Panc1 (cell line): ENCODE measurements around the gene FAM227B. TPM values are rescaled to one million over a fixed set of nuclear protein-coding genes. Genes with fewer than 3 reads are reported as not detected.

Source experiments
- ATAC-seq: fragments of 200-7000 bp; cut with Tn5 transposase; 2 replicates; pipeline ENCODE4 v1.9.1; 2020; ENCODE audit warnings: mild to moderate bottlenecking, moderate library complexity
- BruUV-seq: library from RNA; stranded (reverse); fragments of 400-500 nt; replicated peaks from 2 replicates; lab custom pipeline; 2021; lab: Mats Ljungman, UMichigan
- CTCF ChIA-PET: fragments of 300-600 bp; sonication (Branson Sonifier 250); formaldehyde crosslinking; loops from one replicate; lab custom pipeline; 2022; ENCODE audit warnings: antibody characterized with exemption; lab: Charles Lee
- POLR2A ChIA-PET: fragments of 300-600 bp; sonication (Branson Sonifier 250); formaldehyde crosslinking; loops from one replicate; lab custom pipeline; 2022; ENCODE audit warnings: antibody characterized with exemption; lab: Charles Lee
- DNase-seq: peaks from one replicate; pipeline ENCODE4 v3.0.0-alpha.2; 2010; ENCODE audit warnings: low read depth, low spot score
- H3K27ac ChIP-seq: 2 replicates; pipeline ENCODE4 v1.5.1; 2011; ENCODE audit warnings: mild to moderate bottlenecking, low read length, inconsistent platforms
- H3K27me3 ChIP-seq: fragments of 200-500 bp; sonication (Bioruptor generic); 2 replicates; pipeline ENCODE4 v1.6.0; 2014; ENCODE audit warnings: low read length, inconsistent platforms; ENCODE audit not compliant: control insufficient read depth, insufficient read depth
- H3K36me3 ChIP-seq: fragments of 200-500 bp; sonication (Bioruptor generic); 2 replicates; pipeline ENCODE4 v1.5.1; 2014; ENCODE audit warnings: inconsistent platforms, mild to moderate bottlenecking, low read length, moderate library complexity; ENCODE audit not compliant: control insufficient read depth, insufficient read depth
- H3K4me1 ChIP-seq: 2 replicates; pipeline ENCODE4 v1.5.1; 2011; ENCODE audit warnings: inconsistent platforms, mild to moderate bottlenecking, low read length, moderate library complexity; ENCODE audit not compliant: control insufficient read depth, insufficient read depth
- H3K4me3 ChIP-seq, 2 experiments: 2 replicates each; pipeline ENCODE4 v1.5.1; 2011 to 2012; ENCODE audit warnings: low read depth in 2 of 2, low read length in 2 of 2, mild to moderate bottlenecking in 2 of 2, inconsistent platforms in 1 of 2, moderate library complexity in 1 of 2
- H3K9me3 ChIP-seq: fragments of 200-500 bp; sonication (Bioruptor generic); 2 replicates; pipeline ENCODE4 v1.5.1; 2014; ENCODE audit warnings: low read depth, mild to moderate bottlenecking, inconsistent platforms, low read length, moderate library complexity; ENCODE audit not compliant: control insufficient read depth, insufficient read depth
- POLR2AphosphoS5 ChIP-seq: IDR thresholded peaks from 2 replicates; pipeline ENCODE4 v1.6.1; 2012; ENCODE audit warnings: mild to moderate bottlenecking, low read depth, low read length, moderate library complexity
- SIN3A ChIP-seq: IDR thresholded peaks from 2 replicates; pipeline ENCODE4 v1.6.1; 2012; ENCODE audit warnings: low read depth, mild to moderate bottlenecking, low read length, moderate library complexity, borderline replicate concordance; ENCODE audit not compliant: insufficient read depth
- TCF7L2 ChIP-seq: IDR thresholded peaks from 2 replicates; pipeline ENCODE4 v1.6.1; 2011; ENCODE audit warnings: mild to moderate bottlenecking, low read depth, low read length, inconsistent platforms
- in situ Hi-C: cut with HindIII; loops from 2 replicates; pipeline ENCODE4 v1.10.0; 2016; ENCODE audit warnings: low sequenced_read_pairs, low pct_unique_long_range_greater_than_20kb
- intact Hi-C: fragments of 100-400 bp; cut with micrococcal nuclease; formaldehyde crosslinking; loops from one replicate; pipeline ENCODE4 v1.10.0; 2022; ENCODE audit not compliant: unreplicated experiment
- total RNA-seq: library from RNA; stranded (reverse); gene quantifications from one replicate; pipeline ENCODE4 v1.2.1, GENCODE V29; 2021; ENCODE audit not compliant: unreplicated experiment
- TF ChIP-seq, protein P1 (sequence below), 2 experiments: IDR thresholded peaks; 2 replicates each; pipeline ENCODE4 v1.6.1; 2011 to 2012; ENCODE audit warnings: low read depth in 2 of 2, control low read depth in 1 of 2, low read length in 1 of 2, mild to moderate bottlenecking in 1 of 2, moderate library complexity in 1 of 2; ENCODE audit not compliant: insufficient read depth in 1 of 2
- TF ChIP-seq, protein P2 (sequence below): fragments of 450-650 bp; IDR thresholded peaks from 2 replicates; pipeline ENCODE4 v1.5.1; 2017; ENCODE audit warnings: mild to moderate bottlenecking

Gene FAM227B
- total RNA-seq, 1 experiment from 2014 or later: 1.2 TPM

DNA sequence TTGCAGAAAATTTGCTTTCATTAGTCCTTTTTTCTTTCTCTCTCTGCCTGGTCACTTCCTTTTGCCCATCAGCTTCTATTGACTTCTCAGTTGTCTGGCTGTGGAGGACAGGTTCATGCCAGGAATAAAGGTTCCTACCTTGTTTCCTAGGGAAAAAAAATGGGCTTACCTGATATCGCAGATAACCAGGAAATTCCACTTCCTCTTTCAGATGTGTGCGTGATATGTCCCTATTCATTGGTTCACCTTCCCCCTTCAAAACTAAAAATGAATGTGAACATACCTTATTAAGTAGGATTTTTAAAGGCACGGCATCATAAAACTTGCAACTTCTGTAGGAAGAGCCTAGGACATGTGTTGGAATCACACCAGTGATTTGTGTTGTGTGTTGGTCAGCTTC lies 317.6 kb downstream of the FAM227B start:
- BruUV-seq: no TSS peak
- intact Hi-C loops (no loop called here), in situ Hi-C loops (no loop called here)
- Histone ChIP-seq H3K4me3 (no peak overlapping the region), H3K36me3 (no peaks in the 10 kb centered on the region), H3K4me1 (no peaks in the 10 kb centered on the region), H3K27ac (no peak overlapping the region), H3K9me3 (no peaks in the 10 kb centered on the region), H3K27me3 (no peaks in the 10 kb centered on the region)
- TF ChIP-seq TCF7L2: no peak
- ChIA-PET POLR2A (no interaction called here), CTCF (no interaction called here)
- DNase-seq: no peak
- ATAC-seq: no peak

DNA sequence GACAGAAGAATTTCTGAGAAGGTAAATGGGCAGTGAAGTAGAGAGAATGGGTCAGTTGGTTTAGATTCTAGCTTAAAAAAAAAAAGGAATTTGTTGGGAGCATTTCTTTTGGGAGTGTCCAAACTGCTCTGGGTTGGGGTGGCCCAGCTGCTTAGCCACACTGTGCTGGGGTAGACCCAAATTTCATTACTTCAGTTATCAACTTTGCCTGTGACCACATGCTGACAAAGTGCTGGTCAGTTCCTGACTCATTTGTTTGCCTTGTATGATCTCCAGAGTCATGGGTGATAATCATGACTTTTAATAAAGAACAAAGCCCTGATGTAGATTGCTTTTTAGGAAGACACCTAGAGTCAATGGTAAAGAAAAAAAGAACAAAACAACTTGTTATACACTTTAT lies 319.1 kb downstream of the FAM227B start:
- intact Hi-C loops: no loop called here
- H3K9me3 ChIP-seq: no peaks in the 10 kb centered on the region
- H3K4me1 ChIP-seq: no peaks in the 10 kb centered on the region
- in situ Hi-C loops: no loop called here
- POLR2A ChIA-PET: no interaction called here
- no peaks in the 10 kb centered on the region for H3K27me3 ChIP-seq
- ATAC-seq (no peak), DNase-seq (no peak)
- H3K27ac ChIP-seq: no peak overlapping the region
- CTCF ChIA-PET: no interaction called here
- no peak overlapping the region for H3K4me3 ChIP-seq
- H3K36me3 ChIP-seq: no peaks in the 10 kb centered on the region
- TF ChIP-seq, protein P1, sequence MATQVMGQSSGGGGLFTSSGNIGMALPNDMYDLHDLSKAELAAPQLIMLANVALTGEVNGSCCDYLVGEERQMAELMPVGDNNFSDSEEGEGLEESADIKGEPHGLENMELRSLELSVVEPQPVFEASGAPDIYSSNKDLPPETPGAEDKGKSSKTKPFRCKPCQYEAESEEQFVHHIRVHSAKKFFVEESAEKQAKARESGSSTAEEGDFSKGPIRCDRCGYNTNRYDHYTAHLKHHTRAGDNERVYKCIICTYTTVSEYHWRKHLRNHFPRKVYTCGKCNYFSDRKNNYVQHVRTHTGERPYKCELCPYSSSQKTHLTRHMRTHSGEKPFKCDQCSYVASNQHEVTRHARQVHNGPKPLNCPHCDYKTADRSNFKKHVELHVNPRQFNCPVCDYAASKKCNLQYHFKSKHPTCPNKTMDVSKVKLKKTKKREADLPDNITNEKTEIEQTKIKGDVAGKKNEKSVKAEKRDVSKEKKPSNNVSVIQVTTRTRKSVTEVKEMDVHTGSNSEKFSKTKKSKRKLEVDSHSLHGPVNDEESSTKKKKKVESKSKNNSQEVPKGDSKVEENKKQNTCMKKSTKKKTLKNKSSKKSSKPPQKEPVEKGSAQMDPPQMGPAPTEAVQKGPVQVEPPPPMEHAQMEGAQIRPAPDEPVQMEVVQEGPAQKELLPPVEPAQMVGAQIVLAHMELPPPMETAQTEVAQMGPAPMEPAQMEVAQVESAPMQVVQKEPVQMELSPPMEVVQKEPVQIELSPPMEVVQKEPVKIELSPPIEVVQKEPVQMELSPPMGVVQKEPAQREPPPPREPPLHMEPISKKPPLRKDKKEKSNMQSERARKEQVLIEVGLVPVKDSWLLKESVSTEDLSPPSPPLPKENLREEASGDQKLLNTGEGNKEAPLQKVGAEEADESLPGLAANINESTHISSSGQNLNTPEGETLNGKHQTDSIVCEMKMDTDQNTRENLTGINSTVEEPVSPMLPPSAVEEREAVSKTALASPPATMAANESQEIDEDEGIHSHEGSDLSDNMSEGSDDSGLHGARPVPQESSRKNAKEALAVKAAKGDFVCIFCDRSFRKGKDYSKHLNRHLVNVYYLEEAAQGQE (IDR thresholded peaks at IDR 0.05; ENCODE audit: insufficient read depth in 1 of 2, low read depth in 2 of 2, low read length in 1 of 2): no peak
- TF ChIP-seq TCF7L2 (no peak), SIN3A (no peak), POLR2AphosphoS5 (no peak)
- TF ChIP-seq, protein P2, sequence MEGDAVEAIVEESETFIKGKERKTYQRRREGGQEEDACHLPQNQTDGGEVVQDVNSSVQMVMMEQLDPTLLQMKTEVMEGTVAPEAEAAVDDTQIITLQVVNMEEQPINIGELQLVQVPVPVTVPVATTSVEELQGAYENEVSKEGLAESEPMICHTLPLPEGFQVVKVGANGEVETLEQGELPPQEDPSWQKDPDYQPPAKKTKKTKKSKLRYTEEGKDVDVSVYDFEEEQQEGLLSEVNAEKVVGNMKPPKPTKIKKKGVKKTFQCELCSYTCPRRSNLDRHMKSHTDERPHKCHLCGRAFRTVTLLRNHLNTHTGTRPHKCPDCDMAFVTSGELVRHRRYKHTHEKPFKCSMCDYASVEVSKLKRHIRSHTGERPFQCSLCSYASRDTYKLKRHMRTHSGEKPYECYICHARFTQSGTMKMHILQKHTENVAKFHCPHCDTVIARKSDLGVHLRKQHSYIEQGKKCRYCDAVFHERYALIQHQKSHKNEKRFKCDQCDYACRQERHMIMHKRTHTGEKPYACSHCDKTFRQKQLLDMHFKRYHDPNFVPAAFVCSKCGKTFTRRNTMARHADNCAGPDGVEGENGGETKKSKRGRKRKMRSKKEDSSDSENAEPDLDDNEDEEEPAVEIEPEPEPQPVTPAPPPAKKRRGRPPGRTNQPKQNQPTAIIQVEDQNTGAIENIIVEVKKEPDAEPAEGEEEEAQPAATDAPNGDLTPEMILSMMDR: no peak
- BruUV-seq: no TSS peak

DNA sequence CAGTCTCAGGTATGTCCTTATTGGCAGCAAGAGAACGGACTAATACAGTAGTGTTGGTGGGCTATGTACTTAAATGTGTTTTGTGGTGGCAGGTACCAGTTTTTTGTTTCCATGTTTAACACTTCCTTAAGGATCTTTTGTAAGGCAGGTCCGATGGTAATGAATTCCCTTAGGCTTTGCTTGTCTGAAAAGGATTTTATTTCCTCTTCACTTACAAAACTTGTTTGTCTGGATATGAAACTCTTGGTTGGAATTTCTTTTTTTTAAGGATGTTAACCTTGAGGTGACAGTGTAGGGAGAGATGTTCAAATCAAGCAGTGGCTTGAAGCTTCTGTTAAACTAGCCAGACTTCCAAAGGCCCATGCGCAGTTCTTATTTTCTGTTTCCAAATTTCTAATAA lies 319.8 kb downstream of the FAM227B start:
- ATAC-seq: no peak
- intact Hi-C loops: no loop called here
- Histone ChIP-seq H3K27ac (no peak overlapping the region), H3K4me1 (no peaks in the 10 kb centered on the region), H3K36me3 (no peaks in the 10 kb centered on the region), H3K4me3 (no peak overlapping the region), H3K27me3 (no peaks in the 10 kb centered on the region), H3K9me3 (no peaks in the 10 kb centered on the region)
- ChIA-PET POLR2A (no interaction called here), CTCF (no interaction called here)
- in situ Hi-C loops: no loop called here
- TF ChIP-seq, protein P2: no peak
- TF ChIP-seq TCF7L2: no peak
- TF ChIP-seq, protein P1 (IDR thresholded peaks at IDR 0.05; ENCODE audit: insufficient read depth in 1 of 2, low read depth in 2 of 2, low read length in 1 of 2): no peak
- TF ChIP-seq SIN3A: no peak
- no peak for TF ChIP-seq POLR2AphosphoS5
- BruUV-seq: no TSS peak
- DNase-seq: no peak
